GM18868 (cell line): ENCODE data around the gene CCDC102B.
A peak's percentile ranks its signal among the peaks of the same experiment; 100 is the strongest.
"Not testable (repeated sequence)": the region's sequence is repeated elsewhere in the genome, so short reads cannot be mapped to it uniquely, and the experiment has no call there.

Source experiments
- ATAC-seq: cut with Tn5 transposase; IDR thresholded peaks from one replicate; pipeline ENCODE4 v1.9.1; 2021; ENCODE audit warnings: mild to moderate bottlenecking, moderate library complexity; ENCODE audit not compliant: unreplicated experiment

The CCDC102B gene

DNA sequence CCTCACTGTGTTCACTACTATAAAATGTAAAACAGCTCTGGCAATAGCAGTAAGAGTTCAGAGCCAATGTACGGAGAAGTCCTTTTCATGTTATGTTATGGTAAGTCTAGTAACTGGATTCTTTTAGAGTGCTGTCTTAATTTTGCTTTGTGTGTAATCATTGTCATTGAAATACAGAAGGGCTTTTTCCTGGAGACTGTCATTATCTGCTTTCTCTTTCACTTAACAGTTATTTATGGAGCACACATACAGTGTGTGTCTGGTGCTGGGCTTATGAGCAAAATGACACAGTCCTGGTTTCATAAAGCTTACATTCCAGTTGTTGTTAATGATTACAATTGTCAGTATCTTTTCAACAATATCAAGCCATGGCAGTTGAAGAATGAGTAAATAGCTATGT is 95.5 kb downstream of the CCDC102B start:
- ATAC-seq: peak; percentile 59

DNA sequence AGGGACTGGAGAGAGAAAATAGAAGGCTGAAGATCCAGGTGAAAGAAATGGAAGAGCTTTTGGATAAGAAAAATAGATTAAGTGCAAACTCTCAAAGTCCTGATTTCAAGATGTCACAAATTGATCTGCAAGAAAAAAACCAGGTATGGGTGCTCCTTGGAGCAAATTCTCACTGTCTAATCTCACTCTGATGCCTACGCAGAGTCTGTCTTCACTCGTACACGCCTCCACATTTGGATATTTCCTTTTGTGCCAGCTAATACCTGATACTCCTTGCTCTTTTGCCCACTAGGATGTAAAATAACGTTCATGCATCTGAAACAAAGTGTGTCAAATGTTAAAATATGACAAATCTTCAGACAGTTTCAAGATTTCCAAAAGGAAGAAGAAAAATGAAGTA is 99.4 kb downstream of the CCDC102B start:
- no peak for ATAC-seq

GRCh38 chr18:68909579-68909978 is 111.7 kb downstream of the CCDC102B start:
- ATAC-seq: no peak

DNA sequence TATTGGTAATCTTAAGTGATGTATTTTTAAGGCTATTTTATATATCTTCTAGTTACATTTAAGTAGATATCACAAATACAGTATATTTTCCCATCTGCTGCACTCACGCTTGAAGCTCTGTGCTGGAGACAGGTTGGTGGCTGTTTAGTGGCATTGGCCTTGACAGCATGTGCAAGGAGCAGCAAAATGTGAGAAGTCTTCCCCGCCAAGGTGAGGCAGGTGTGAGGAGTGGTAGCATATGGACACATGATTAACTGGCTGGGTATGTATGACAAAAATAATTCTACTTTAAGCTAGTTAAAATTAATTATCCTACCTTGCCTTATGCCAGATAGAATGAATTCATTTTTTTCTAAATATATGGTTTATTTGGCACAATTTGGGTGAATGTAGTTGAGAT is 117.2 kb downstream of the CCDC102B start:
- no peak for ATAC-seq

DNA sequence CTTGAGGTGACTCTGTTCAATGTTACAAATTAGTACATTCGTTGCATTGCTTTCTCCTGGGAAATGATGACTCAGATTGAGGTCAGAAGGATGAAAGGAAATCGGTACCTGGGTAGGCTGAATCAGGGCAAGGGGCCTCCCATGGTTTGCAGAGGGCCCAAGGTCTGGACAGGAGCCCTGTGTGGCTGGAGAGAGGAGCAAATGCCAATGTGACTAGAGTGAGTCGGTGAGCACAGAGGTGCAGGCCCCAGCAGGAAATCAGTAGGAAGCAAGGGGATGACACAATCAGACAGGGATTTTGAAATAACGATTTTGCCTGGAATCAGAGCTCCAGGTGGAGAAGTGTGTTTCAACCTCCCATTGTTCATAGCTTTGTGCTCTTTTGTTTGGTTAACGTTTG is 118.9 kb downstream of the CCDC102B start:
- ATAC-seq: no peak

- no peak for ATAC-seq
Observed at GRCh38 chr18:68918216-68918615, 120.3 kb downstream of the CCDC102B start.

- no peak for ATAC-seq
Observed at GRCh38 chr18:68919900-68920299, 122.0 kb downstream of the CCDC102B start.

DNA sequence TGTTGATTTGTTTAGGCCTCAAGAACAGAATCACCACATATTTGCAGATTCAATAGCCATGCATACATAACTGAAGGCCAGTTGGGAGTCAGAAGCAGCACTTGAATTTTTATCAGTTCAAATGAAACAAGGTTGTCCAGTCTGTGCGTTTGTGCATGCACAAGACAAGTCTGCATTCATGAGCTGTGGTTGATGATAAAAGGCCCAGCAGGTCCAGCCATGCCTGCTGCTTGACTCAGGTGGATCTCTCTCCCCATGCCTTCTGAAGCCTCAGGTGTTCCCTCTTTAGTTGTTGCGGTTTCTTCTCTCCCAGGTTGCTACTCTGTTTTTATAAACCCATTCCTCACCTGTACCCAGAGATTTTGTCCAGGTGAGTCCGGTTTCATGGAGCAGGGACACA is 124.5 kb downstream of the CCDC102B start:
- no peak for ATAC-seq

DNA sequence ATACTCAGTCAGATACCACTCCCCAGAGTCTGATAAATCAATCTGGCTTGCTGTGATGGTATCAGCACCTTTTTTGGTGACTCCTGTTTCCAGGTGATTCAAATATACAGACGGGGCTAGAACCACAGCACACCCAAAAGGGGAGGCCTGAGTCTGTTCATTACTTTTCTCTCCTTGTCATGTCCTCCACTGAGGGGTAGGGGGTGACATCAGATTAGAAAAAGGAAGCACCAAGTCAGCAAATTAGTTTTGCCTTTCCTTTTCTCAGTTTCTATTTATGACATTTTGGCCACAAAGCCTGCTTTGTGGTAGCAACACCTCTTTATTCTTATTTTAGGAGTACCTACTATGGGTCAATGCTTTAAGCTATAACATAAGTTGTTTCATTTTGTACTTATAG is 127.4 kb downstream of the CCDC102B start:
- peak; percentile 94 for ATAC-seq

- no peak for ATAC-seq
Observed at GRCh38 chr18:68928762-68929675, 131.1 kb downstream of the CCDC102B start.

- ATAC-seq: no peak
Observed at GRCh38 chr18:68935686-68936085, 137.8 kb downstream of the CCDC102B start.

- no peak for ATAC-seq
Observed at GRCh38 chr18:68937029-68937599, 139.2 kb downstream of the CCDC102B start.

GRCh38 chr18:68940039-68940438 is 142.2 kb downstream of the CCDC102B start:
- no peak for ATAC-seq

DNA sequence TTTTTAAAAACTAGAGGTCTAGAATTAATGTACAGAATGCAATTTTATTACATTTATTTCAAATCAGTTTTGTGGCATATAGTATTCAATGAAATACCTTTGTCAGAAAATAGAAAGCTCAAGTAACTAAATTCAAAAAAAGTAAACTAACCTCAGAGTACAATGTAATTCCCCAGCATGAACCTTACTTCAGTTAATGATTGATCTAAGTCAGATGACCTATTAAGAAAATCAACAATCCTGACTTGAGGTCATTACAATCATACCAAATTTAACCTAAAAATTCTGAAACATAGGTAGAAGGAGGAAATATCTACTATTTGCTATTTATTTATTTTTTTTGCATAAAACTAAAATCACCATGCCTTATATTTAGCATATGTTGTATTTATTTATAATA is 142.9 kb downstream of the CCDC102B start:
- ATAC-seq: no peak

DNA sequence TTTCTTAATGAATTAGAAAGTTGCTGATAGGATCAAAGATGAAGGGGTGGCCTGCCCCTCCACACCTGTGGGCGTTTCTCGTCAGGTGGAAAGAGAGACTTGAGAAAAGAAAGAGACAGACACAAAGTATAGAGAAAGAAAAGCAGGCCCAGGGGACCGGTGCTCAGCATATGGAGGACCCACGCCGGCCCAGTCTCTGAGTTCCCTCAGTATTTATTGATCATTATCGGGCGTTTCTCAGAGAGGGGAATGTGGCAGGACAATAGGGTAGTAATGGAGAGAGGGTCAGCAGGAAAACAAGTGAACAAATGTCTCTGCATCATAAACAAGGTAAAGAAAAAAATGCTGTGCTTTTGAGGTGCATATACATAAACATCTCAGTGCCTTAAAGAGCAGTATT is 144.3 kb downstream of the CCDC102B start:
- no peak for ATAC-seq

DNA sequence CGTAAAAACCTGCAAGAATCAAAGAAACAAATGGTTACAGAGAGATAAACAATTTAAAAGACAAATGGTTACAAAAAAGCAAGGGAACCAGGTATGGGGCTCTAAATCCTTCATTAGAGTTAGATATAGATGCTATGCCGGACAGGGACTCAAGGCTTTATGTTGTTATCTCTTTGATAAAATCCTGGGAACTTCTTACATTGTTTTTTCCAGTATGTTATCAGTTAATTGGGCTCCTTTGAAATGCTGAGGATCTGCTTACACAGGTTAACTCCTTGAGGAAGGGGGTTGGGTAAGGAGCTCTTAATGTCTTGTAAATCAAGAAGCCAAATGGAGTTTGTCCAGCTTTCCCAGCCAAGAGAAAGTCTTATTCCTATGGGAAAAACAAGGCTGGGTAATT is 146.0 kb downstream of the CCDC102B start:
- ATAC-seq: not testable (repeated sequence)

- ATAC-seq: no peak
Observed at GRCh38 chr18:68944330-68944729, 146.4 kb downstream of the CCDC102B start.

GRCh38 chr18:68944826-68945225 is 146.9 kb downstream of the CCDC102B start:
- ATAC-seq: no peak

GRCh38 chr18:68948622-68949021 is 150.7 kb downstream of the CCDC102B start:
- no peak for ATAC-seq

GRCh38 chr18:68954738-68955137 is 156.9 kb downstream of the CCDC102B start:
- no peak for ATAC-seq

GRCh38 chr18:68956650-68957049 is 158.8 kb downstream of the CCDC102B start:
- no peak for ATAC-seq

GRCh38 chr18:68960355-68960754 is 162.5 kb downstream of the CCDC102B start:
- ATAC-seq: no peak
